Panc1 (cell line): Measurements from ENCODE around the gene ATG10. TPM values are rescaled to one million over a fixed set of nuclear protein-coding genes. Genes with fewer than 3 reads are reported as not detected.

Experiments
- ATAC-seq: fragments of 200-7000 bp; cut with Tn5 transposase; 2 replicates; pipeline ENCODE4 v1.9.1; 2020; ENCODE audit warnings: mild to moderate bottlenecking, moderate library complexity
- BruUV-seq: library from RNA; stranded (reverse); fragments of 400-500 nt; replicated peaks from 2 replicates; lab custom pipeline; 2021; lab: Mats Ljungman, UMichigan
- CTCF ChIA-PET: fragments of 300-600 bp; sonication (Branson Sonifier 250); formaldehyde crosslinking; loops from one replicate; lab custom pipeline; 2022; ENCODE audit warnings: antibody characterized with exemption; lab: Charles Lee
- POLR2A ChIA-PET: fragments of 300-600 bp; sonication (Branson Sonifier 250); formaldehyde crosslinking; loops from one replicate; lab custom pipeline; 2022; ENCODE audit warnings: antibody characterized with exemption; lab: Charles Lee
- DNase-seq: peaks from one replicate; pipeline ENCODE4 v3.0.0-alpha.2; 2010; ENCODE audit warnings: low read depth, low spot score
- H3K27ac ChIP-seq: 2 replicates; pipeline ENCODE4 v1.5.1; 2011; ENCODE audit warnings: mild to moderate bottlenecking, low read length, inconsistent platforms
- H3K27me3 ChIP-seq: fragments of 200-500 bp; sonication (Bioruptor generic); 2 replicates; pipeline ENCODE4 v1.6.0; 2014; ENCODE audit warnings: low read length, inconsistent platforms; ENCODE audit not compliant: control insufficient read depth, insufficient read depth
- H3K36me3 ChIP-seq: fragments of 200-500 bp; sonication (Bioruptor generic); 2 replicates; pipeline ENCODE4 v1.5.1; 2014; ENCODE audit warnings: inconsistent platforms, mild to moderate bottlenecking, low read length, moderate library complexity; ENCODE audit not compliant: control insufficient read depth, insufficient read depth
- H3K4me1 ChIP-seq: 2 replicates; pipeline ENCODE4 v1.5.1; 2011; ENCODE audit warnings: inconsistent platforms, mild to moderate bottlenecking, low read length, moderate library complexity; ENCODE audit not compliant: control insufficient read depth, insufficient read depth
- H3K4me3 ChIP-seq, 2 experiments: 2 replicates each; pipeline ENCODE4 v1.5.1; 2011 to 2012; ENCODE audit warnings: low read depth in 2 of 2, low read length in 2 of 2, mild to moderate bottlenecking in 2 of 2, inconsistent platforms in 1 of 2, moderate library complexity in 1 of 2
- H3K9me3 ChIP-seq: fragments of 200-500 bp; sonication (Bioruptor generic); 2 replicates; pipeline ENCODE4 v1.5.1; 2014; ENCODE audit warnings: low read depth, mild to moderate bottlenecking, inconsistent platforms, low read length, moderate library complexity; ENCODE audit not compliant: control insufficient read depth, insufficient read depth
- POLR2AphosphoS5 ChIP-seq: IDR thresholded peaks from 2 replicates; pipeline ENCODE4 v1.6.1; 2012; ENCODE audit warnings: mild to moderate bottlenecking, low read depth, low read length, moderate library complexity
- SIN3A ChIP-seq: IDR thresholded peaks from 2 replicates; pipeline ENCODE4 v1.6.1; 2012; ENCODE audit warnings: low read depth, mild to moderate bottlenecking, low read length, moderate library complexity, borderline replicate concordance; ENCODE audit not compliant: insufficient read depth
- TCF7L2 ChIP-seq: IDR thresholded peaks from 2 replicates; pipeline ENCODE4 v1.6.1; 2011; ENCODE audit warnings: mild to moderate bottlenecking, low read depth, low read length, inconsistent platforms
- in situ Hi-C: cut with HindIII; loops from 2 replicates; pipeline ENCODE4 v1.10.0; 2016; ENCODE audit warnings: low sequenced_read_pairs, low pct_unique_long_range_greater_than_20kb
- intact Hi-C: fragments of 100-400 bp; cut with micrococcal nuclease; formaldehyde crosslinking; loops from one replicate; pipeline ENCODE4 v1.10.0; 2022; ENCODE audit not compliant: unreplicated experiment
- total RNA-seq: library from RNA; stranded (reverse); gene quantifications from one replicate; pipeline ENCODE4 v1.2.1, GENCODE V29; 2021; ENCODE audit not compliant: unreplicated experiment
- TF ChIP-seq, protein P1 (sequence below): fragments of 450-650 bp; IDR thresholded peaks from 2 replicates; pipeline ENCODE4 v1.5.1; 2017; ENCODE audit warnings: mild to moderate bottlenecking
- TF ChIP-seq, protein P2 (sequence below), 2 experiments: IDR thresholded peaks; 2 replicates each; pipeline ENCODE4 v1.6.1; 2011 to 2012; ENCODE audit warnings: low read depth in 2 of 2, control low read depth in 1 of 2, low read length in 1 of 2, mild to moderate bottlenecking in 1 of 2, moderate library complexity in 1 of 2; ENCODE audit not compliant: insufficient read depth in 1 of 2

Gene ATG10
- total RNA-seq, 1 experiment from 2014 or later: 14.0 TPM

DNA sequence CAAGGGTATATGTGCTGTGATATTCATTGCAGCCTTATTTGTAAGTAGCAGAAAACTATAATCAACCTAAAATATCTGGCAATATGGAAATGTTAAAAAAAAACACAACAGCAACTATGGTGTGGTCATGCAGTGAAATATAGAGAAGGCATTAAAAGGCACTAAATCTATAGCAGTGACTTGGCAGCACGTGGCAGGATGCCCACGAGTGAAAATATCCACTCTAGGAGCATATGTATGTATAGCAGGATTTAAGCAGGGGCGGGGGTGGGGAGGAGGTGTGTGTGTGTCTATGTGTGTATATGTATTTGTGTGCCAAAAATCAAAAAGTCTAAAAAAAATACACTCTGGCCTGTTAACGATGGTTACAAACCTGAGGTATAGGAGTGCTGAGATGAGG, 190.8 kb downstream of the ATG10 start:
- Histone ChIP-seq H3K27ac (no peak overlapping the region), H3K36me3 (no peaks in the 10 kb centered on the region; the same call in 1 of the 2 replicates), H3K4me1 (peaks cover 4% of the 10 kb centered on the region; the same call in 1 of the 2 replicates), H3K4me3 (no peak overlapping the region), H3K27me3 (no peaks in the 10 kb centered on the region), H3K9me3 (no peaks in the 10 kb centered on the region)
- intact Hi-C loops (loop anchor here (10.0 kb wide), 1 partner anchor 418 kb away; no protein-coding TSS in a partner anchor), in situ Hi-C loops (no loop called here)
- TF ChIP-seq, protein P1, sequence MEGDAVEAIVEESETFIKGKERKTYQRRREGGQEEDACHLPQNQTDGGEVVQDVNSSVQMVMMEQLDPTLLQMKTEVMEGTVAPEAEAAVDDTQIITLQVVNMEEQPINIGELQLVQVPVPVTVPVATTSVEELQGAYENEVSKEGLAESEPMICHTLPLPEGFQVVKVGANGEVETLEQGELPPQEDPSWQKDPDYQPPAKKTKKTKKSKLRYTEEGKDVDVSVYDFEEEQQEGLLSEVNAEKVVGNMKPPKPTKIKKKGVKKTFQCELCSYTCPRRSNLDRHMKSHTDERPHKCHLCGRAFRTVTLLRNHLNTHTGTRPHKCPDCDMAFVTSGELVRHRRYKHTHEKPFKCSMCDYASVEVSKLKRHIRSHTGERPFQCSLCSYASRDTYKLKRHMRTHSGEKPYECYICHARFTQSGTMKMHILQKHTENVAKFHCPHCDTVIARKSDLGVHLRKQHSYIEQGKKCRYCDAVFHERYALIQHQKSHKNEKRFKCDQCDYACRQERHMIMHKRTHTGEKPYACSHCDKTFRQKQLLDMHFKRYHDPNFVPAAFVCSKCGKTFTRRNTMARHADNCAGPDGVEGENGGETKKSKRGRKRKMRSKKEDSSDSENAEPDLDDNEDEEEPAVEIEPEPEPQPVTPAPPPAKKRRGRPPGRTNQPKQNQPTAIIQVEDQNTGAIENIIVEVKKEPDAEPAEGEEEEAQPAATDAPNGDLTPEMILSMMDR: no peak
- TF ChIP-seq SIN3A (no peak), TCF7L2 (no peak), POLR2AphosphoS5 (no peak)
- TF ChIP-seq, protein P2, sequence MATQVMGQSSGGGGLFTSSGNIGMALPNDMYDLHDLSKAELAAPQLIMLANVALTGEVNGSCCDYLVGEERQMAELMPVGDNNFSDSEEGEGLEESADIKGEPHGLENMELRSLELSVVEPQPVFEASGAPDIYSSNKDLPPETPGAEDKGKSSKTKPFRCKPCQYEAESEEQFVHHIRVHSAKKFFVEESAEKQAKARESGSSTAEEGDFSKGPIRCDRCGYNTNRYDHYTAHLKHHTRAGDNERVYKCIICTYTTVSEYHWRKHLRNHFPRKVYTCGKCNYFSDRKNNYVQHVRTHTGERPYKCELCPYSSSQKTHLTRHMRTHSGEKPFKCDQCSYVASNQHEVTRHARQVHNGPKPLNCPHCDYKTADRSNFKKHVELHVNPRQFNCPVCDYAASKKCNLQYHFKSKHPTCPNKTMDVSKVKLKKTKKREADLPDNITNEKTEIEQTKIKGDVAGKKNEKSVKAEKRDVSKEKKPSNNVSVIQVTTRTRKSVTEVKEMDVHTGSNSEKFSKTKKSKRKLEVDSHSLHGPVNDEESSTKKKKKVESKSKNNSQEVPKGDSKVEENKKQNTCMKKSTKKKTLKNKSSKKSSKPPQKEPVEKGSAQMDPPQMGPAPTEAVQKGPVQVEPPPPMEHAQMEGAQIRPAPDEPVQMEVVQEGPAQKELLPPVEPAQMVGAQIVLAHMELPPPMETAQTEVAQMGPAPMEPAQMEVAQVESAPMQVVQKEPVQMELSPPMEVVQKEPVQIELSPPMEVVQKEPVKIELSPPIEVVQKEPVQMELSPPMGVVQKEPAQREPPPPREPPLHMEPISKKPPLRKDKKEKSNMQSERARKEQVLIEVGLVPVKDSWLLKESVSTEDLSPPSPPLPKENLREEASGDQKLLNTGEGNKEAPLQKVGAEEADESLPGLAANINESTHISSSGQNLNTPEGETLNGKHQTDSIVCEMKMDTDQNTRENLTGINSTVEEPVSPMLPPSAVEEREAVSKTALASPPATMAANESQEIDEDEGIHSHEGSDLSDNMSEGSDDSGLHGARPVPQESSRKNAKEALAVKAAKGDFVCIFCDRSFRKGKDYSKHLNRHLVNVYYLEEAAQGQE (IDR thresholded peaks at IDR 0.05; ENCODE audit: insufficient read depth in 1 of 2, low read depth in 2 of 2, low read length in 1 of 2): no peak
- no peak for ATAC-seq
- ChIA-PET CTCF (no interaction called here), POLR2A (no interaction called here)
- no peak for DNase-seq
- no TSS peak for BruUV-seq

DNA sequence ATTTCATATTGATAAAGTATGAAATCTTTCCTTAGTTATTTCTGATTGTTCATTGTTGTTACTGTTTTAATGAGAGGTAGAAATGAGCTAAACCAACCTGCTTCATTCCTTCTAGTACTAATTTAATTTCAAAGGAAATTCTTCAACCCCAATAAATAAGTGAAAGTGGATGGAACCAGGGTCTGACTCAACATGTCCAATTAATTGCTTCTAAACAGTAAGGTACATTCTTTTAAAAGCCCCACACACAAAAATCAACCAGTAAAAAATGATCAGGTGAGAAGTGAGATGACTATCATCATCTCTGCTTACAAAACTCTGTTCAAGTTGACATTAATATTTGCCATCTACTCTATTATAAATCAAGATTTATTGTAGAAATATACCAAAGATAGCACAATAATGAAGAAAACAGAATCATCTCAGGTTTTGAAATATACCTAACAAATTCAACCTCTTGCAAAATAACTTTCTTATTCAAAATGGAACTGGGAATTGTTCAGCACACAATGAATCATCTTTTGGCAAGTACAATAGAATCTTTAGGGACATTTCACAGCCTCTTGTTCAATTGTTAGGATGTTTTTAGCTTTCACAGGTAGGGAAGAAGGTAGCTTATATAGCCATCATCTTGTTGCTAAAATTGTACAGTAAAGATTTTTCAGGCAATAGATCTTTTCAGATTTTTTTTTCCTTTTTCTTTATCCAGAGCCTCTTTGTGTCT, 191.8 kb downstream of the ATG10 start:
- no peak overlapping the region for H3K4me3 ChIP-seq
- ChIA-PET POLR2A (no interaction called here), CTCF (no interaction called here)
- no peak overlapping the region for H3K27ac ChIP-seq
- in situ Hi-C loops (no loop called here), intact Hi-C loops (loop anchor here (10.0 kb wide), 1 partner anchor 419 kb away; no protein-coding TSS in a partner anchor)
- no peaks in the 10 kb centered on the region for H3K27me3 ChIP-seq
- no peak for TF ChIP-seq POLR2AphosphoS5
- no peak for TF ChIP-seq TCF7L2
- TF ChIP-seq SIN3A: no peak
- TF ChIP-seq, protein P2 (IDR thresholded peaks at IDR 0.05; ENCODE audit: insufficient read depth in 1 of 2, low read depth in 2 of 2, low read length in 1 of 2): no peak
- TF ChIP-seq, protein P1: no peak
- no peak for ATAC-seq
- H3K36me3 ChIP-seq: no peaks in the 10 kb centered on the region; the same call in 1 of the 2 replicates
- peaks cover 4% of the 10 kb centered on the region; the same call in 1 of the 2 replicates for H3K4me1 ChIP-seq
- BruUV-seq: no TSS peak
- no peak for DNase-seq
- H3K9me3 ChIP-seq: no peaks in the 10 kb centered on the region
